22Rv1 (cell line): Measurements from ENCODE around the gene STEAP4.

Experiments used
- ZFX ChIP-seq: fragments of 450-650 bp; IDR thresholded peaks from 2 replicates; pipeline ENCODE4 v1.6.1; 2017; ENCODE audit warnings: antibody characterized with exemption, borderline replicate concordance
- TF ChIP-seq, protein P1 (sequence below): fragments of 450-650 bp; IDR thresholded peaks from 2 replicates; pipeline ENCODE4 v1.5.1; 2017; ENCODE audit warnings: mild to moderate bottlenecking

DNA sequence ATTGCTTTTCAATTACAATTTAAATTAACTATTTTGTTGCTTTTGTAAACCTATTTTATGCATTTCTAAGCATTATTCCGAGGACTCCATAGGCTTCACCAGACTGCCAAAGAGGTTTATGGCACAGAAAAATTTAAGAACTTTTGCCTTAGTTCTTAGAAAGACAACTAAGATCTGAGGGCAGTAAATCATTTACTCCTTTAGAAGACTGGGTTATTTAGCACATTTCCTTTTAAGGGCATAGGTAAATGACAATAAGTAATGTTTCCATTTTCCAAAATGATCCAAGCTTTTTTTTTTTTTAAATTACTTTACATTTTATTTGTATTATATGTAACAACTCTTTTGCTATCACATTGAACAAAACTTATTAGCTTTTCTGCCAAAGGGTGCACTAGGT is 15.0 kb upstream of the STEAP4 start:
- TF ChIP-seq, protein P1, sequence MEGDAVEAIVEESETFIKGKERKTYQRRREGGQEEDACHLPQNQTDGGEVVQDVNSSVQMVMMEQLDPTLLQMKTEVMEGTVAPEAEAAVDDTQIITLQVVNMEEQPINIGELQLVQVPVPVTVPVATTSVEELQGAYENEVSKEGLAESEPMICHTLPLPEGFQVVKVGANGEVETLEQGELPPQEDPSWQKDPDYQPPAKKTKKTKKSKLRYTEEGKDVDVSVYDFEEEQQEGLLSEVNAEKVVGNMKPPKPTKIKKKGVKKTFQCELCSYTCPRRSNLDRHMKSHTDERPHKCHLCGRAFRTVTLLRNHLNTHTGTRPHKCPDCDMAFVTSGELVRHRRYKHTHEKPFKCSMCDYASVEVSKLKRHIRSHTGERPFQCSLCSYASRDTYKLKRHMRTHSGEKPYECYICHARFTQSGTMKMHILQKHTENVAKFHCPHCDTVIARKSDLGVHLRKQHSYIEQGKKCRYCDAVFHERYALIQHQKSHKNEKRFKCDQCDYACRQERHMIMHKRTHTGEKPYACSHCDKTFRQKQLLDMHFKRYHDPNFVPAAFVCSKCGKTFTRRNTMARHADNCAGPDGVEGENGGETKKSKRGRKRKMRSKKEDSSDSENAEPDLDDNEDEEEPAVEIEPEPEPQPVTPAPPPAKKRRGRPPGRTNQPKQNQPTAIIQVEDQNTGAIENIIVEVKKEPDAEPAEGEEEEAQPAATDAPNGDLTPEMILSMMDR = no peak
- no peak for TF ChIP-seq ZFX
